Small intestine (tissue), 7 donors: ENCODE data around the gene UVSSA. TPM values are rescaled to one million over a fixed set of nuclear protein-coding genes. Genes with fewer than 3 reads are reported as not detected.
"Not testable (repeated sequence)": the region's sequence is repeated elsewhere in the genome, so short reads cannot be mapped to it uniquely, and the experiment has no call there.

Source experiments
- DNase-seq, 2 donors: peaks; one replicate each; pipeline versions ENCODE4 v3.0.0 to v3.0.0-alpha.2; 2013
- FAIRE-seq: peaks from 2 replicates; lab custom pipeline; 2012; peaks lifted over from hg19 to GRCh38; lab: Jason Lieb, UNC
- H3K27ac ChIP-seq, 3 donors: one replicate each; pipeline ENCODE4 v1.5.1; 2013; ENCODE audit warnings: low read length in 2 of 3, mild to moderate bottlenecking in 2 of 3, control low read depth in 1 of 3, inconsistent platforms in 1 of 3, low read depth in 1 of 3, moderate library complexity in 1 of 3
- H3K27me3 ChIP-seq, 3 donors: one replicate each; pipeline ENCODE4 v1.6.1; 2013; ENCODE audit warnings: low read length in 3 of 3, inconsistent platforms in 1 of 3; ENCODE audit not compliant: control insufficient read depth in 3 of 3, insufficient read depth in 3 of 3
- H3K36me3 ChIP-seq, 3 donors: one replicate each; pipeline ENCODE4 v1.6.1; 2013; ENCODE audit warnings: low read length in 3 of 3, inconsistent platforms in 1 of 3, low read depth in 1 of 3, mild to moderate bottlenecking in 1 of 3, moderate library complexity in 1 of 3; ENCODE audit not compliant: control insufficient read depth in 3 of 3, insufficient read depth in 2 of 3
- H3K4me1 ChIP-seq, 3 donors: one replicate each; pipeline ENCODE4 v1.6.1; 2013; ENCODE audit warnings: low read length in 2 of 3, inconsistent platforms in 1 of 3, low read depth in 1 of 3, mild to moderate bottlenecking in 1 of 3, moderate library complexity in 1 of 3; ENCODE audit not compliant: control insufficient read depth in 3 of 3, insufficient read depth in 2 of 3
- H3K4me3 ChIP-seq, 3 donors: one replicate each; pipeline ENCODE4 v1.5.1; 2013; ENCODE audit warnings: low read length in 3 of 3, control low read depth in 1 of 3, inconsistent platforms in 1 of 3, low read depth in 1 of 3, mild to moderate bottlenecking in 1 of 3, moderate library complexity in 1 of 3
- H3K9me3 ChIP-seq, 2 donors: one replicate each; pipeline ENCODE4 v1.6.1; 2013; ENCODE audit warnings: low read depth in 1 of 2, low read length in 1 of 2; ENCODE audit not compliant: control insufficient read depth in 2 of 2, insufficient read depth in 1 of 2
- WGBS, 3 donors: extraction: QIAGEN DNeasy Blood & Tissue Kit; methylation state at CpG; one replicate each; pipeline ENCODE4 v1.1.7; 2013; 5-methylcytosine and 5-hydroxymethylcytosine counted together
- polyA plus RNA-seq, 4 donors: library from polyadenylated mRNA; stranded (reverse) in 3 of 4; unstranded in 1 of 4; fragments of 200-250 nt in 3 of 4; fragments of 120-200 nt in 1 of 4; gene quantifications; one replicate each; pipeline versions ENCODE4 v1.2.1 to v1.2.3, GENCODE V29; 2013
- donor health status: healthy with polysubstance abuse.
- donor health status: control.
- donor health status: control.
- donor health status: Bipolar disorder and iron deficiency.
- donor health status: healthy.

UVSSA gene
- polyA plus RNA-seq, 4 donors: 8.5 to 20.3 (median 9.8) TPM

DNA sequence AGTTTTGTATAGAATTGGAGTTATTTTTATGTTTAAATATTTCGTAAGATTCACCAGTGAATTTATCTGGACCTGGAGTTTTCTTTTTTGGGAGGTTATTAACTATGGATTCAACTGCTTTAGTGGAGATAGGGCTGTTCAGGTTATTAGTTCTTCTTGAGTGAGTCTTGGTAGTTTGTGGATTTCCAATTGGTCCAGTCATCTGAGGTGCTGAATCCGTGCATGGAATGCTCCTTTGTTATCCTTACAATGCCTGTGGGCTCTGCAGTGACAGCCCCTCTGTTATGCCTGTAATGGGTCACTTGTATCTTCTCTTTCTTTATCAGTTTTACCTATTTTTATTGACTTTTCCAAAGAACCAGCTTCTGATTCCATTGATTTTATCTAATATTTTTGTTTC lies 74.6 kb downstream of the UVSSA start:
- Histone ChIP-seq H3K4me3 (no peak overlapping the region), H3K27ac (no peak overlapping the region), H3K4me1 (no peaks in the 10 kb centered on the region), H3K36me3 (no peaks in the 10 kb centered on the region), H3K9me3 (no peaks in the 10 kb centered on the region), H3K27me3 (peaks cover 0 to 27% (median 6%) of the 10 kb centered on the region in 3 donors)
- WGBS, 3 donors: 37 to 54% (median 46%) methylated on average over 2 of the region's 2 CpGs
- FAIRE-seq (no peak), DNase-seq (no peak)

GRCh38 chr4:1427010-1427409 lies 80.0 kb downstream of the UVSSA start:
- H3K27me3 ChIP-seq: no peaks in the 10 kb centered on the region
- H3K4me3 ChIP-seq: no peak overlapping the region
- no peak overlapping the region for H3K27ac ChIP-seq
- WGBS, 3 donors: 63 to 73% (median 65%) methylated on average over 5 of the region's 5 CpGs
- no peak for DNase-seq
- no peaks in the 10 kb centered on the region for H3K4me1 ChIP-seq
- no peaks in the 10 kb centered on the region for H3K36me3 ChIP-seq
- no peak for FAIRE-seq
- no peaks in the 10 kb centered on the region for H3K9me3 ChIP-seq

DNA sequence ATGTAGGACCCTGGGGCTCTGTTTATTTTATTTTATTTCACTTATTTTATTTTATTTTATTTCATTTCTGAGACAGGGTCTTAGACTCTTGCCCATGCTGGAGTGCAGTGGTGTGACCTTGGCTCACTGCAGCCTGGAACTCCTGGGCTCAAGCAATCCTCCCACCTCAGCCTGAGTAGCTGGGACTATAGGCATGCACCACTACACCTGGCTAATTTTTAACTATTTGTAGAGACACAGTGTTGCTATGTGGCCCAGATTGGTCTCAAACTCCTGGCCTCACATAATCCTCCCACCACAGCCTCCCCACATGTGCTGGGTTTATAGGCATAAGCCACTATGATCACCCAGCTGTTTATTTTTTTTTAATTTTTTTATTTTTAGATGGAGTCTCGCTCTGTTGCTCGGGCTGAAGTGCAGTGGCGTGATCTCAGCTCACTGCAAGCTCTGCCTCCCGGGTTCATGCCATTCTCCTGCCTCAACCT lies 96.7 kb downstream of the UVSSA start:
- not testable (repeated sequence) for H3K4me1 ChIP-seq, H3K27ac ChIP-seq, FAIRE-seq, H3K9me3 ChIP-seq, H3K4me3 ChIP-seq, H3K27me3 ChIP-seq, DNase-seq, H3K36me3 ChIP-seq
- WGBS, 3 donors: 80 to 91% (median 81%) methylated on average over 4 of the region's 4 CpGs

Other genes with a start within 250 kb of the UVSSA start
- 1 to 10 TPM in 3 of 4 donors, not detected in 1; 1.4 to 2.2 (median 1.7) TPM for gene RNF212, start 233.6 kb upstream of the UVSSA start, polyA plus RNA-seq
- gene SPON2, start 174.6 kb upstream of the UVSSA start, polyA plus RNA-seq: 10 to 100 TPM; 12.7 to 61.0 (median 44.3) TPM
- 100 to 1,000 TPM in 3 of 4 donors, 10 to 100 TPM in 1; 88.6 to 144 (median 132) TPM for gene CTBP1, start 98.1 kb upstream of the UVSSA start, polyA plus RNA-seq
- 10 to 100 TPM; 49.4 to 97.1 (median 65.8) TPM for gene MAEA, start 57.3 kb upstream of the UVSSA start, polyA plus RNA-seq
- not detected for gene NKX1-1, start 59.2 kb downstream of the UVSSA start, polyA plus RNA-seq